ENCODE results near the gene DKK2.

GRCh38 chr4:107027379-107027778 lies 8.7 kb downstream of the DKK2 start:
- TF ChIP-seq CTCF (IDR thresholded peaks at IDR 0.05 in 2 of 3, conservative IDR thresholded peaks at IDR 0.05 in 1 of 3; ENCODE audit: control insufficient read depth in 2 of 3, extremely low read depth in 1 of 3, insufficient read depth in 1 of 3, low read depth in 3 of 3, low read length in 3 of 3), result no peak
- no peak for TF ChIP-seq TCF12 (IDR thresholded peaks at IDR 0.05; ENCODE audit: low read depth, low read length)
- no peak for TF ChIP-seq REST (IDR thresholded peaks at IDR 0.05; ENCODE audit: low read depth, low read length)

Data from GM12878 (cell line).